ENCODE measurements around the gene PLD1. TPM values are rescaled to one million over a fixed set of nuclear protein-coding genes. Genes with fewer than 3 reads are reported as not detected.
A peak's percentile ranks its signal among the peaks of the same experiment; 100 is the strongest.

Gene PLD1
- total and polyA plus RNA-seq, 2 of the 8 experiments (the other 6 are each of a cell fraction or from before 2014, with no cell fraction given): 1.2 to 2.6 TPM

DNA sequence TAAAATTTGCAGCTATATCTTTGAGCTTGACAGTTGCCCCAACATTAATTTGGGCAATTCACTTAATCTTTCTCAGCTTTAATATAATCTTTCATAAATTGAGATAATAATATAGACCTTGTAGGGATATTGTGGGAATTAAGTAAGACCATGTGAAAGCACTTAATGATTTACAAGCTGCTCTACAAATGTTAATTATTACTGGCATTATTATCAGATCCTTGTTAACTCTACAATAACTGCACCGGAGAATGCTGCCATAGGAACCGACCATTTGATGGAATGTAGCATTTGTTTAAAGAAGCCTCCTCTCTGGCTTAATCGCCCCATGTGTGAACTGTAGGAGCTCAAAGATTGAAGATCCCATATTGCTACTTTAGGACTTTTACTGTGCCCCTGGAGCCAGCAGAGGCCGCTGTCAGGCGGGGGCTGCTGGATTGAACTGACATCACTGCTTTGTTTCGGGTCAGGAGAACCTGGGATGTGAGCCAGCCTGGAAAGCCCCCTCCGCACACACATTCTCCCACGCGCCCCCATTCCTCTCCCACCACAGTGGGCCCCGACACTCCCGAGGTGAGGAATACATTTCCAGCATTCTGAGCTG lies 195.9 kb downstream of the PLD1 start (continued):
- no peak for TF ChIP-seq ZNF274 (IDR thresholded peaks at IDR 0.05; ENCODE audit: borderline replicate concordance, extremely low read depth, low read length)
- peak; percentile 74 to 84 for TF ChIP-seq RAD21 (IDR thresholded peaks at IDR 0.05 in 1 of 2, conservative IDR thresholded peaks at IDR 0.05 in 1 of 2; ENCODE audit: low read depth in 2 of 2, low read length in 2 of 2)
- no peak for TF ChIP-seq POLR2A (IDR thresholded peaks at IDR 0.05; ENCODE audit: control extremely low read depth in 1 of 2, low read depth in 2 of 2, low read length in 2 of 2)
- peak; percentile 10; the same call in 1 of the 2 replicates for TF ChIP-seq JUND (IDR thresholded peaks at IDR 0.05; ENCODE audit: low read length)
- TF ChIP-seq MAFK (IDR thresholded peaks at IDR 0.05; ENCODE audit: low read depth, low read length): no peak
- TF ChIP-seq, protein P1, sequence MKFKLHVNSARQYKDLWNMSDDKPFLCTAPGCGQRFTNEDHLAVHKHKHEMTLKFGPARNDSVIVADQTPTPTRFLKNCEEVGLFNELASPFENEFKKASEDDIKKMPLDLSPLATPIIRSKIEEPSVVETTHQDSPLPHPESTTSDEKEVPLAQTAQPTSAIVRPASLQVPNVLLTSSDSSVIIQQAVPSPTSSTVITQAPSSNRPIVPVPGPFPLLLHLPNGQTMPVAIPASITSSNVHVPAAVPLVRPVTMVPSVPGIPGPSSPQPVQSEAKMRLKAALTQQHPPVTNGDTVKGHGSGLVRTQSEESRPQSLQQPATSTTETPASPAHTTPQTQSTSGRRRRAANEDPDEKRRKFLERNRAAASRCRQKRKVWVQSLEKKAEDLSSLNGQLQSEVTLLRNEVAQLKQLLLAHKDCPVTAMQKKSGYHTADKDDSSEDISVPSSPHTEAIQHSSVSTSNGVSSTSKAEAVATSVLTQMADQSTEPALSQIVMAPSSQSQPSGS (IDR thresholded peaks at IDR 0.05; ENCODE audit: low read length): 0 out of 2 replicates have a peak, but pooled peaks have one; percentile 28
- TF ChIP-seq KDM1A (IDR thresholded peaks at IDR 0.05; ENCODE audit: borderline replicate concordance, low read length): no peak
- TF ChIP-seq EP300 (IDR thresholded peaks at IDR 0.05; ENCODE audit: borderline replicate concordance in 1 of 2, low read depth in 2 of 2, low read length in 2 of 2): 0 out of 3 replicates have a peak, but pooled peaks of 1 of the 2 experiments have one; percentile 19
- TF ChIP-seq, protein P2, sequence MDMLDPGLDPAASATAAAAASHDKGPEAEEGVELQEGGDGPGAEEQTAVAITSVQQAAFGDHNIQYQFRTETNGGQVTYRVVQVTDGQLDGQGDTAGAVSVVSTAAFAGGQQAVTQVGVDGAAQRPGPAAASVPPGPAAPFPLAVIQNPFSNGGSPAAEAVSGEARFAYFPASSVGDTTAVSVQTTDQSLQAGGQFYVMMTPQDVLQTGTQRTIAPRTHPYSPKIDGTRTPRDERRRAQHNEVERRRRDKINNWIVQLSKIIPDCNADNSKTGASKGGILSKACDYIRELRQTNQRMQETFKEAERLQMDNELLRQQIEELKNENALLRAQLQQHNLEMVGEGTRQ (IDR thresholded peaks at IDR 0.05; ENCODE audit: low read length): no peak
- TF ChIP-seq BACH1 (IDR thresholded peaks at IDR 0.05; ENCODE audit: low read length): no peak
- TF ChIP-seq NRF1 (IDR thresholded peaks at IDR 0.05; ENCODE audit: low read depth, low read length): no peak
- no peak for TF ChIP-seq BRCA1 (IDR thresholded peaks at IDR 0.05; ENCODE audit: low read depth, low read length)

Measured in H1 (cell line).